Endothelial cell of umbilical vein (primary cell): ENCODE measurements around the gene PDE7B. TPM values are rescaled to one million over a fixed set of nuclear protein-coding genes. Genes with fewer than 3 reads are reported as not detected.

ENCODE experiments used
- BruUV-seq: library from RNA; stranded (reverse); fragments of 400-500 nt; replicated peaks from 2 replicates; lab custom pipeline; 2021; lab: Mats Ljungman, UMichigan
- CTCF ChIA-PET: fragments of 300-600, 350-600 bp; sonication (Branson Sonifier 250); formaldehyde crosslinking; loops from one replicate; lab custom pipeline; 2021; ENCODE audit warnings: antibody characterized with exemption, inconsistent platforms; lab: Charles Lee
- POLR2A ChIA-PET: fragments of 300-600, 350-600 bp; sonication (Branson Sonifier 250); formaldehyde crosslinking; loops from one replicate; lab custom pipeline; 2021; ENCODE audit warnings: antibody characterized with exemption, inconsistent platforms; lab: Charles Lee
- DNase-seq: peaks from one replicate; pipeline ENCODE4 v3.0.0-alpha.2; 2011; ENCODE audit warnings: low read depth, low spot score
- FAIRE-seq: peaks from 2 replicates; lab custom pipeline; 2011; peaks lifted over from hg19 to GRCh38; lab: Jason Lieb, UNC
- H2AFZ ChIP-seq: 2 replicates; pipeline ENCODE4 v1.6.0; 2012; ENCODE audit warnings: low read depth, low read length, control low read depth, inconsistent platforms
- H3K27ac ChIP-seq: 2 replicates; pipeline ENCODE4 v1.5.1; 2011; ENCODE audit warnings: low read depth, mild to moderate bottlenecking, control low read depth, low read length, moderate library complexity; ENCODE audit not compliant: insufficient read depth
- H3K27me3 ChIP-seq, 2 experiments: 2 replicates each; pipeline versions ENCODE4 v1.6.0 to v1.6.1; 2011; ENCODE audit warnings: low read length in 2 of 2, mixed read lengths in 1 of 2; ENCODE audit not compliant: control insufficient read depth in 2 of 2, insufficient read depth in 2 of 2
- H3K36me3 ChIP-seq, 2 experiments: 2 replicates in 1 of 2; 3 replicates in 1 of 2; pipeline ENCODE4 v1.5.1; 2011; ENCODE audit warnings: low read length in 2 of 2, mild to moderate bottlenecking in 1 of 2, moderate library complexity in 1 of 2; ENCODE audit not compliant: control insufficient read depth in 2 of 2, insufficient read depth in 2 of 2; ENCODE audit errors: extremely low read depth in 1 of 2
- H3K4me1 ChIP-seq: 3 replicates; pipeline ENCODE4 v1.5.1; 2011; ENCODE audit warnings: mild to moderate bottlenecking, low read length; ENCODE audit not compliant: control insufficient read depth, insufficient read depth; ENCODE audit errors: extremely low read depth
- H3K4me2 ChIP-seq: 2 replicates; pipeline ENCODE4 v1.6.1; 2011; ENCODE audit warnings: low read length, control low read depth, mixed read lengths; ENCODE audit not compliant: insufficient read depth
- H3K4me3 ChIP-seq, 3 experiments: fragments of 200-600 bp in 1 of 3; sonication (generic), shearing (Covaris generic) in 1 of 3; replicated peaks in 1 of 3; 2 replicates each; pipeline ENCODE4 v1.5.1; 2011 to 2016; ENCODE audit warnings: control low read depth in 3 of 3, low read length in 3 of 3, mild to moderate bottlenecking in 2 of 3, inconsistent platforms in 1 of 3, low read depth in 1 of 3, moderate library complexity in 1 of 3; ENCODE audit not compliant: insufficient read depth in 1 of 3
- H3K79me2 ChIP-seq: 2 replicates; pipeline ENCODE4 v1.6.0; 2012; ENCODE audit warnings: low read length, inconsistent platforms; ENCODE audit not compliant: control insufficient read depth, insufficient read depth
- H3K9ac ChIP-seq: replicated peaks from 2 replicates; pipeline ENCODE3; 2011; ENCODE audit warnings: low read length, control low read depth; ENCODE audit not compliant: insufficient read depth; ENCODE audit errors: extremely low read depth
- H3K9me1 ChIP-seq: replicated peaks from 3 replicates; pipeline ENCODE4 v1.6.0; 2011; ENCODE audit warnings: mild to moderate bottlenecking, low read length; ENCODE audit not compliant: control insufficient read depth, insufficient read depth; ENCODE audit errors: extremely low read depth
- H3K9me3 ChIP-seq: replicated peaks from 2 replicates; pipeline ENCODE4 v1.5.1; 2012; ENCODE audit warnings: low read length, inconsistent platforms; ENCODE audit not compliant: control insufficient read depth, insufficient read depth
- H4K20me1 ChIP-seq: replicated peaks from 2 replicates; pipeline ENCODE3; 2011; ENCODE audit warnings: mild to moderate bottlenecking, low read length; ENCODE audit not compliant: control insufficient read depth, insufficient read depth; ENCODE audit errors: extremely low read depth
- CTCF ChIP-seq, 2 donors: IDR thresholded peaks; 1 replicate in 1 of 2; 2 replicates in 1 of 2; pipeline ENCODE4 v1.5.1; 2011; ENCODE audit warnings: low read length in 2 of 2, mild to moderate bottlenecking in 2 of 2, moderate library complexity in 2 of 2, control low read depth in 1 of 2, inconsistent platforms in 1 of 2, low read depth in 1 of 2; ENCODE audit not compliant: insufficient read depth in 1 of 2; ENCODE audit errors: extremely low read depth in 1 of 2
- EZH2 ChIP-seq: IDR thresholded peaks from 2 replicates; pipeline ENCODE4 v1.6.1; 2012; ENCODE audit warnings: borderline replicate concordance, low read depth, mild to moderate bottlenecking, moderate library complexity, low read length, inconsistent platforms; ENCODE audit not compliant: severe bottlenecking
- FOS ChIP-seq: IDR thresholded peaks from 2 replicates; pipeline ENCODE4 v1.6.1; 2011; ENCODE audit warnings: mild to moderate bottlenecking, low read length, moderate library complexity, borderline replicate concordance; ENCODE audit not compliant: insufficient read depth
- GATA2 ChIP-seq: IDR thresholded peaks from 2 replicates; pipeline ENCODE4 v1.7.0; 2011; ENCODE audit warnings: low read depth, mild to moderate bottlenecking, moderate library complexity, mixed read lengths, low read length; ENCODE audit not compliant: insufficient read length, insufficient read depth
- JUN ChIP-seq: IDR thresholded peaks from 2 replicates; pipeline ENCODE4 v1.6.1; 2011; ENCODE audit warnings: borderline replicate concordance, low read depth; ENCODE audit not compliant: insufficient read length, insufficient read depth
- MAX ChIP-seq: IDR thresholded peaks from 2 replicates; pipeline ENCODE4 v1.6.1; 2011; ENCODE audit not compliant: insufficient read depth, insufficient read length
- MYC ChIP-seq: IDR thresholded peaks from one replicate; pipeline ENCODE4 v1.6.1; 2011; ENCODE audit warnings: mild to moderate bottlenecking, low read depth, low read length
- POLR2A ChIP-seq: IDR thresholded peaks from 2 replicates; pipeline ENCODE4 v1.6.1; 2012; ENCODE audit warnings: low read depth, mild to moderate bottlenecking, control low read depth, low read length
- POLR2AphosphoS5 ChIP-seq: IDR thresholded peaks from 2 replicates; pipeline ENCODE4 v1.6.1; 2012; ENCODE audit warnings: low read depth, mild to moderate bottlenecking, control low read depth, low read length, moderate library complexity; ENCODE audit not compliant: insufficient read depth
- dilution Hi-C: fragments of 300-500 bp; cut with MboI; formaldehyde crosslinking; loops from one replicate; pipeline ENCODE4 v1.15.0; 2019; ENCODE audit warnings: low sequenced_read_pairs; ENCODE audit not compliant: extremely low pct_ligation_motif_present
- intact Hi-C: fragments of 100-400 bp; cut with micrococcal nuclease; formaldehyde crosslinking; loops from one replicate; pipeline ENCODE4 v1.10.0; 2022
- polyA plus RNA-seq, 4 experiments: library from polyadenylated mRNA; depleted of rRNA in 3 of 4; stranded (reverse) in 3 of 4; unstranded in 1 of 4; fragments of >200 nt; gene quantifications; 2 replicates each; pipeline versions ENCODE4 v1.2.1 to v1.2.3, GENCODE V29; 2011 to 2012; ENCODE audit warnings: missing spikeins in 1 of 4
- total RNA-seq: library from RNA; stranded (reverse); gene quantifications from 2 replicates; pipeline ENCODE4 v1.2.3, GENCODE V29; 2021

Gene PDE7B
- total and polyA plus RNA-seq, 2 donors (not counting 3 experiments of a cell fraction or from before 2014, with no cell fraction given) = 20.6 to 25.1 TPM

- no peaks in the 10 kb centered on the region for H4K20me1 ChIP-seq
- H3K9me3 ChIP-seq = no peaks in the 10 kb centered on the region
- DNase-seq = no peak
- no peak overlapping the region for H3K27ac ChIP-seq
- H2AFZ ChIP-seq = no peak overlapping the region
- no peak overlapping the region for H3K4me2 ChIP-seq
- no peak overlapping the region for H3K4me3 ChIP-seq
- H3K9me1 ChIP-seq = no peaks in the 10 kb centered on the region
- CTCF ChIA-PET = no interaction called here
- no peak for FAIRE-seq
- no peaks in the 10 kb centered on the region for H3K27me3 ChIP-seq
- no peaks in the 10 kb centered on the region for H3K79me2 ChIP-seq
- H3K9ac ChIP-seq = no peak overlapping the region
- BruUV-seq = no TSS peak
- no peak for TF ChIP-seq FOS
- no peak for TF ChIP-seq POLR2AphosphoS5
- TF ChIP-seq POLR2A = no peak
- TF ChIP-seq MYC = no peak
- TF ChIP-seq MAX = no peak
- no peak for TF ChIP-seq EZH2
- no peak for TF ChIP-seq GATA2
- TF ChIP-seq CTCF (IDR thresholded peaks at IDR 0.05; ENCODE audit: extremely low read depth in 1 of 2, insufficient read depth in 1 of 2, low read depth in 1 of 2, low read length in 2 of 2) = no peak
- TF ChIP-seq JUN = no peak
- intact Hi-C loops (no loop called here), dilution Hi-C loops (no loop called here)
- POLR2A ChIA-PET = no interaction called here
- H3K4me1 ChIP-seq = no peaks in the 10 kb centered on the region
- H3K36me3 ChIP-seq = no peaks in the 10 kb centered on the region
These were observed 173.2 kb downstream of the PDE7B start for GRCh38 chr6:136024711-136025110.
